Stimulated activated naive CD4-positive, alpha-beta T cell treated with Interleukin-2 at 50 U/mL for 16 hours (primary cell): ENCODE data around the gene C10orf90.

Source experiments
- DNase-seq: peaks from one replicate; lab custom pipeline; 2025; lab: John Stamatoyannopoulos, UW

The C10orf90 gene

DNA sequence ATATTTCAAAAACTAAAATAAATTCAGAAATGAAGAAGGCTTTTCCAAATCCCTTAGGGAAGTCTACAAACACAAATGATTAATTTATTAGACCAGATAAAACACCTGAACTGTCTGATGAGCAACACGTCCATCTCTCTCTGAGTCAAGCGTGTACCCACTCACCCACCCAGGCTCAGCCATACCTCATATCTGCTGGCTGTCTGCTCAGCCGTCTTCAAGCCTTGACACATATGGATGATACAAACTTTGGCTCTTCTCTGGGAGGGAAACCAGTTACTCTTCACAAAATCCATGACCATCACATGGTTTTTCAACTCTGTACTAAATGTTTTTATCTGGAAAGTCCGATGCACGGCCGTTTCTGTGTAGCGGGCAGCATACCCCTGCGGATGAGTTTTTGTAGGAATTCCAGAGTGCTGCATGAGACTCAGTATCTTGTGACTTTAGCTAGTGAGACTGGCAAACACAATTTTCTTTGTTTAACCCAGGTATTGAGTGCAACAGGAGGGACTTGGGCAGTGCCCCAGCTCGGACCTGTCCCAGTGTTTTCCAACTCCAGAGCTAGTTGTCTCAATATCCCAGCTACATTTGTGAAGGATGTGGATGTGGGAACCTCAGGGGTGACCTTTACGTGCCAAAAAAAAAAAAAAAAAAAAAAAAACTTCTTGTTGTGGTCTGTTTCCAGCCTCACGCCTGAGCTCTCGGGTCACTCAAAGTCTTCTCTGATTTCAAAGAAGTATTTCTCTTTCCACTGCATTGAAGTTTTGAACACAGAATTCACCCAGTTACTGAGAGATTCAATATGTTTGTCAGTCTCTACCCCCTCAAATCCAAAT, at the start of gene C10orf90:
Gene C10orf90 (minus strand): TSS at position 638 of the 839 bp plus-strand sequence. CDS start 213 bp downstream, at position 425.
- DNase-seq, result no peak

GRCh38 chr10:126716366-126716765, 45.9 kb upstream of the C10orf90 start:
- no peak for DNase-seq

- no peak for DNase-seq
These were observed 43.1 kb upstream of the C10orf90 start for GRCh38 chr10:126713594-126713993.

- DNase-seq, result no peak
These were observed 42.2 kb upstream of the C10orf90 start for GRCh38 chr10:126712681-126713080.

DNA sequence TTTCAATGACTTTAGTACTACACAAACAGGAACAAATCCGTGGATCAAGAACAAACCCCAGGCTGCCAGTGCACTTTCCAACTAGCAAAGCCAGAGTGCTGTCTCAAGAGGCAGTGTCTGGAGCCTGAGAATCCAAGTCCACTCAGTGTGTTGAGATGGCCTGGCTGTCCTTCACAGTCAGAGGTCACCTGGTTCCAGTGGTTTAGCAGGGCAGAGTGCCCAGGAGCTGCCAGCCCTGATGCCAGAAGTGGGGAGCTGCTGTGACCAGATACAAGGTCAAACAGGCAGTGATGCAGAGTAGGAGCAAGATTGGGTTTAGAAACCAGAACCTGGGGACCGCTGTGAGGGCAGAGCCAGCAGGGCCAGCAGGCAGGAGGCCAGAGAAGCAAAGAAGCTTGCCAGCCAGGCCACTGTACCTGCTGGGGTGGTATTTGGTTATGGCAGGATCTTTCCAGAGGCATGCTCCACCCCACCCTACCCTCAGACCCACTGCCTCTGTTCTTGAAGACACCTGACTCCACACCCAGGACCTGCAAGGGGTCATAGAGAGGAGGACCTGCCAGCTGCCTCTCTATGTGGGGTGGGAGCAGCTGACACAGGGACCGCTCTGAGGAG, 35.6 kb upstream of the C10orf90 start:
- no peak for DNase-seq

DNA sequence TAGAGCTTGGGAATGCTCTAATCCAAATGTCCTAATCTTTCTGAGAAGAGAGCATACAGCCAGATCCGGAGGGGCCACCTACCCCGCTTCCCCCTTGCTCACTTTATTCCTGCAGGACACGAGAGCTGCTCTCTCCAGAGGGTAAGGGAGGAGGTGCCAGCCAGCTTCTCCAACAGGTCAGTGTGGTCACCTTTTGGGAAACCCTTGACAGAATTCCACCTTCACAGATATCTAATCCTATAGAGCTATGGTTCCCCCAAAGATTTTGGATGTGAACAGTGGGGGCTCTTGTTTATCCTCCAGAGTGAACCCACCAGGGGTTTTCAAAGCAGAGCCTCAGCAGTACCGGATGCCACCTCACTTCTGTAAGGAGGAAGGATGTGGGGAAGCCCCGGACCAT, 34.6 kb upstream of the C10orf90 start:
- DNase-seq, result no peak

DNA sequence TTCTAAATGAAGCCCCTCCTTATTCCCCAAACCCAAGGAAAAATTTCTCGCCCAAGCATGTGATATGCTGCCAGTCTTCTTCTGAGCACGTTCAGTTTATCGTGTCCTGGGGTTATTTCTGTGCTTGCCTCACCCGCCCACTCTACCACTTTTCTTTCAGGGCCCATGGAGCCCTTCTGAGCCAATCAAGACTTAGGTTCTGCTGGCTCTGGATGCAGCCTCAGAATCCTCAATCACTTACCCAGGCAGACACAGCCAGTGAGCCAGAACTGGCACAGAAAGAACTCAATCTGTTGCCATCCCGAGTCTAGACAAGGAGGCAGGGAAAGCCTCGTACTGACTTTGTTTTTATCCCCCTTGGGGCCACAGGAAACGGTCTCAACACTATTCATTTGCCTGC, 34.2 kb upstream of the C10orf90 start:
- no peak for DNase-seq

GRCh38 chr10:126702181-126702580, 31.7 kb upstream of the C10orf90 start:
- no peak for DNase-seq

GRCh38 chr10:126701526-126701925, 31.0 kb upstream of the C10orf90 start:
- DNase-seq, result no peak

- DNase-seq, result no peak
These were observed 26.2 kb upstream of the C10orf90 start for GRCh38 chr10:126696684-126697083.

DNA sequence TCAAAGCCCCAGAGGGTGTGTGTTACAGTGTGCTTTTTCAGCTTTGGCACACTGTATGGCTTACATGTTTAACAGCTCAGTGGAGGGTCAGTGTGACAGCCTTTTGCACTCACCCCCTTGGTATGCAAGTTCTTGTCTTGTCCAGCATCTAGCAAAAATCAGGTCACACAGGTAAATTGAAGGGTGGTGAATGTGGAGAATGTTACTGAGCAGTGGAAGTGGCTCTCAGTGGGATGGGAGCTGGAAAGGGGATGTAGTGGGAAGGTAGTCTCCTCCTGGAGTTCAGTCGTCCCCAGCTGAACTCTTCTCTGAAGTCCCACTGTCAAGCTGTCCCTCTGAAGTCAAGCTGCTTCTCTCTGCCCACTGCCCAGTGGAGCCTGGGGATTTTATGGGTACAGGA, 21.0 kb upstream of the C10orf90 start:
- DNase-seq, result no peak

DNA sequence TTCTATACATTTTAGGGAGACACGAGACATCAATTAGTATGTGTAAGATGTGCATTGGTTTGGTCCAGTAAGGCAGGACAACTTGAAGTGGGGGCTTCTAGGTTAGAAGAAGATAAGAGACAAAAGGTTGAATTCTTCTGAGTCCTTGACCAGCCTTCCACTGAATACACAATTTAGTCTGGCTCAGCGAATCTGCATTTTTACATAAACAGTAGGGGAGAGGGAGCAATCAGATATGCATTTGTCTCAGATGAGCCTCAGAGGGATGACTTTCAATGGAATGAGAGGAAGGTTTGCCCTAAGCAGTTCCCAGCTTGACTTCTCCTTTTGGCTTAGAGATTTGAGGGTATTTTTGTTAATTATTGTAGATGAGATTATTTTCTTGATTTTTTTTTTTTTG, 20.0 kb upstream of the C10orf90 start:
- DNase-seq, result no peak

GRCh38 chr10:126689461-126689994, 19.0 kb upstream of the C10orf90 start:
- no peak for DNase-seq

- DNase-seq, result no peak
These were observed 16.7 kb upstream of the C10orf90 start for GRCh38 chr10:126687121-126687606.

DNA sequence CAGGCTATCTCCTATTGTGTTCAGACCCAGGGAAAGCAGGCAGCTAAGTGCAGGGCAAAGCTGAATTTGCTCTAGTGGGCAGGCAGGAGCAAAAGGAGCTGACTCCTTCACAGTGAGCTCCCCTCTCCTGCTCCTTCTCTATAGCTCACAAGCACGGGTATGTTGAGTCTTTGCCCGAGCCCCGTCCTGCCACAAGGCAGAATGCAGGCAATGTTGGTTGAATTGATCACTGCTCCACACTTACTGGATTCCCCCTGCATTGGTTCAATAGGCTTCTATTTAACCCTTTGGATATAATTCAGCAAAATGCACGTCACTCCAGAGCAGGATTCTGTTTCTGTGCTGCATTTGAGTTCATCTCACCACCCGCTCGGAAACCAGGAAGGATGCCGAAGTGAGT, 16.2 kb upstream of the C10orf90 start:
- DNase-seq, result no peak

DNA sequence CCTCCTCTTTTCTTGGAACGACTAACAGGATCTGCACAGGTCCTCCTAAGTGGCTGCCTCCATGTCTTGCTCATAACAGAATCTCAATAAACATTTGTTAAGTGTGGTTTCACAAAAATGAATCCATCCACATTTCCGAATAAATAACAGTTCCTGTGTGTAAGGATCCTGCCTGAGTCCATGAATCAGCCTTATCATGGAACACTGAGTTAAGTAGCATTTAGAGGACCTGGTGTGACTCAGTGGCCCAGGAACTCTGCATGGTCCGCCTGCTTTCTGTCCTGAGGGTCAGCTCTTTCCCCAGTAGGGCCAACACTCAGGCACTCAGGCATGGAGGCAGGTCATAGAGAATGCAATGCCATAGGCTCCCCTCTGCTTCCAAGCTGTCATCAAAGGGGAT, 15.8 kb upstream of the C10orf90 start:
- no peak for DNase-seq

- no peak for DNase-seq
These were observed 15.3 kb upstream of the C10orf90 start for GRCh38 chr10:126685756-126686155.

DNA sequence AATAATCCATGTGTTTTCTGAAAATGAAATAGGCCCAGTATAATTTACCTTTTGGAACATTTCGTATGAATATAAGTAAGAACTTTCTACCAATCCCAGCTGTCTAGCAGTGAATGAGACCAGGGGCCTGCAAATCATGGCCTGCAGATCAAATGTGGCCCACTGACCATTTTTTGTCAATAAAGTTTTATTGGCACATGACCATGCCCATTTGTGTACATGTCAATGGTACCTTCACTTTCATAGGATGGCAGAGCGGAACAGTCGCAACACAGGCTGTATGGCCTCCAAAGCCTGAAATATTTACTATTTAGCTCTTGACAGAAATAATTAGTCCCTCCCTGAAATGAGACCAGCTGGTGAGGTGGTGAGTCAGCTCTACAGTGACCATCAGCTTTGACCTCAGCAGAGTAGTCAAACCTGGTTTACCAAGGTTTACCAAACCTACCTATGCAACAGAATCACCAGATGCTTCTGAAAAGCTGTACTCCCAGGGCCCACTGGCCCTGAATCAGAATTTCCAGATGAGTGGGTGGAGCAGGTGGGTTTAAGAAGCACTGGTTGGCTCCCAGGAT, 13.8 kb upstream of the C10orf90 start:
- no peak for DNase-seq

GRCh38 chr10:126683466-126683865, 13.0 kb upstream of the C10orf90 start:
- DNase-seq, result no peak

DNA sequence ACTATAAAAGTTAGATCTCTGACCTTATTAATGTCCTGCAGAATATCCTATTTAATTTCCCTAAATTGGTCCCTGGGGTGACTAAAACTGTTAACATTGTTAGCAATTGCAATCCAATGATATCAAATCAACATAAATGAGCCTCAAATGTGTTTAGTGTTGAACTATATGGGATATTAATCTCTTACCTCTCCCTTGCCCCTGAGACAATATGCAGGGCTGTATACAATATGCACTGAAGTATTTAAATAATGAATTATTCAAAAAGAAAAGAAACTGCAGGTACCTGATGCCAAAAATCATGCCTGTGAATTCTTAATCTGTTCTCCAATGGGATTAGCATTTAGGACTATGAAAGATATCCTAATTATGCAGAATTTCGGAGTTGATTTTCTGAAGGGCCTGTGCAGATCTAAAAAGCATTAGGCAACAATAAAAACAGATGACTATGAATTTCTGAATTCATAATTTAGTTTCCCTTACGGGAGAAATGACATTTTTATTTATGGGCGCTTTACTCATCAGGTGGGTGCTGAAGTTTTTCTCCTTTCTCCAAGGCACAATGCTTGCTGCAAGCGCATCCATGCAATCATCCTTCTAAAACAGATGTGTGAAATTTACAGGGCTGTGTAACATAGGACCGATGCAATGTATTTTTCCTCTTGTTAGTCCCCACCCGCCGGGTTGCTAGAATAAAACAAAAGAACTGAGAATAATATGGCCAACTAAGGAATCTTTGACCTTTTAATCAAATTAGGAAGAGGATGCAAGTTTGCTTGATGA, 5.4 kb upstream of the C10orf90 start:
- no peak for DNase-seq

DNA sequence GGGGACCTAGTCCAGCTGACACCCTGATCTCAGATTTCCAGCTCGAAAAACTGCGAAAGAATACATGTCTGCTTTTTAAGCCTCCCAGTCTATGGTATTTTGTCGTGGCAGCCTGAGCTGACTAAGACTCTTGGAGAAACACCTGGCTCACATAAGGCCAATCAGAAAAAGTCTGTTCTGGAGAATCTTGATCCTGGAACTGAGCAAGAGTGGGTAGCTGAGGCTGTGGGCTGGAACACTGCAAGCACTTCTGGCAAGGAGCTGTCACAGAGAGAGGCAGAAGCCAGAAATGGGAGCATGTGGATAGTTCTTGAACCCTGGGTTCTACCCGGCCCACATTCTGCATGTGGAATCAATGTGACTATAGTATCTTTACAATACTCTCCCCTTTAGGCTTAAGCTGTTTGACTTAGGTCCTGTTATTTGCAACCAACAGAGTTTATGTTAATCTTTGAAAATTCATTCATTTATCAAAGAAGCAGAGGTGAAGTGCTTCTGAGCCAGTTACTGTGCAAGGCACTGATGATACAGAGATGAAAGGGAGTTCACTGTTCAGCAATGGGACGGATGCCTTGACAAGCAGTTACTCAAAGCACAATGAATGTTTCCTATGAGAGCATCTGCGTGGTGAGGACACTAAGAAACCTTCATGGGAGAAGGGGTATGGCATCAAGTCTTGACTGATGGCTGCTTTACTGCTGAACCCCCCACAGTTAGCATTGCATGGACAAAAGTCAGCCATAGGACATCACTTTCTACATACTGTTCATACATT, 4.4 kb upstream of the C10orf90 start:
- DNase-seq, result no peak
